NCI-H2081 treated with DMSO at 0.1 percent for 48 hours (cell line): ENCODE measurements around the gene TBC1D10B.
A peak's percentile ranks its signal among the peaks of the same experiment; 100 is the strongest.

Experiments
- DNase-seq: peaks from one replicate; lab custom pipeline; 2025; lab: John Stamatoyannopoulos, UW

Gene TBC1D10B

DNA sequence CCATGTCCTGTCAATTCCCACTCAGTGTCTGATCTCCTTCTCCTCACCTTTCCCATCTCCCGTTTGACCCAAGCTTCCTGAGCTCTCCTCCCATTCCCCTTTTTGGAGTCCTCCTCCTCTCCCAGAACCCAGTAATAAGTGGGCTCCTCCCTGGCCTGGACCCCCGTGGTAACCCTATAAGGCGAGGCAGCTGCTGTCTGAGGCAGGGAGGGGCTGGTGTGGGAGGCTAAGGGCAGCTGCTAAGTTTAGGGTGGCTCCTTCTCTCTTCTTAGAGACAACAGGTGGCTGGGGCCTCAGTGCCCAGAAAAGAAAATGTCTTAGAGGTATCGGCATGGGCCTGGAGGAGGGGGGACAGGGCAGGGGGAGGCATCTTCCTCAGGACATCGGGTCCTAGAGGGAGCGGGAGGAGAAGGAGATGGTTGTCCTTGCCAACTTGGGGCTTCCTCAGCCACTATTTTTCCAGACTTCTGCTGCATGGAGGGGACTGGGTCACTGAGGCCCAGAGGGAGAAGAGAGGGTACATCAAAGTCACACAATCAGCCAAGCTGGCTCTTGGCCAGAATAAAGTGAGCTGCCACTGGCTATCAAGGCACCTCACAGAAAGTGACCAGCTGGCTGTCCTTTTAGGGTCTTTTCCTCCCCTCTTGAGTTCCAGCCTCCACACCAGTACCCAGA, 1.9 kb upstream of the TBC1D10B start:
- DNase-seq, result no peak

DNA sequence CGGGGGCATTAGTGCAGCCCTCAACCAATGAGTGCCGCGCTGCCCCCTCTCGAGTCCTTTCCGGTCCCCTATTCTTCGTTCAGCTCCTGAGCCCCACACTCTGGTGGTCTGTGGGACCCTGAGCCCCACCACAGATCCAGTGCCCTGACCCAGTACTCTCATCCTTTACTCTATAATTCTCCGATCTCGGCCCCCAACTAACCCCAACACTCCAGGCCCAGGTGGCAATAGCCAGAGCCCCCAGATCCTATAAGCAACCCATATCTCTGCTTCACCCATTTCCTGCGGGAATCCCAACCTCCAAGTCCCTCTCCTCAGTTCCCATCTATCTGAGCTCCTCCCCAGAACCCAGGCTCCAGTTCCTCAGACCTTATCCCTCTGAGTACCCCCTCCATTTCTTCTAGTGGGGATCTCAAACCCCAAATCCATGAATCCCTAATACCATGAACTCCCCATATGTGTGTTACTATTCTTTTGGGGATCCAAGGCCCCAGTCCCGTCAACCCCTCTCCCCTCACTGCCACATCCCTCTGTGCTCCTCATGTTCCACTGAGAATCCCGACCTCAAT, 1.0 kb upstream of the TBC1D10B start:
- DNase-seq, result no peak

- no peak for DNase-seq
Observed at GRCh38 chr16:30369938-30370455, 297 bp downstream of the TBC1D10B start.

DNA sequence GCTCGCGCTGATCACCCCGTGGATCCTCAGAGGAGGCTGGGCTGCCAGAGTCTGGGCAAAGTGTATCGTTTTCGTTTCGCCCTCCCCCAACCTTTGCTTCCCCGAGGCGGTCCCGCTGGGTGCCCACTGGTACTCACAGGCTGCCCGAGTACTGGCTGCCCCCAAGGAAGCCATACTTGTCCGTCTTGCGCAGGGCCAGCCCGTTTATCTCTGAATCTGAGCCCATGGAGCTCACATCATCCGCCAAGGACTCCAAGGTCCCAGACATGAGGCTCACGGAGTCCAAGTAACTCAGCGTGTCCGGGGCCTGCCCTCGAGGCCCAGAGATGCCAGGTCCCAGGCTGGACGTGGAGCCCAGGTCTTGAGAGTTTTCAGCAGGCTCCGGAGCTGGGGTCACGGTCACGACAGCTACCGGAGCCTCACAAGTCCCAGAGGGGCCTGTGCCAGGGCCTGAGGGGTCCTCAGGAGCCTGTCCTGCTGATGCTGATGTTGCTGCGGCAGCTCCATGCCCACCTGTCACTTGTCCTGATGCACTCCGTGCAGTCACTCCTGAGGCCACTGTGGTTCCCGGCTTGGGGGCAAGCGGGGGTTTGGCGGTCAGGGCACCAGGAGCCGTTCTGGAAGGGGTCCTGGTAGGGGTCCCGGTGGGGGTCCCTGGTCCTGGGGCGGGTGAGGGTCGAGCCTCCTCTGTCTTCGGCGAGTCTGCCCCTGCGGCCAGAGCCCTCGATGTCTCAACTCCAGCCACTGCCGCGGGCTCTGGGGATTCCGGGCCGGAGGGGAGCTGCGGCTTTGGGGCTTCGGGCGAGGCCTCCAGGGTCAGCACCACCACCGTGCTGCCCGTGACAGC, 980 bp downstream of the TBC1D10B start:
- no peak for DNase-seq

- DNase-seq, result no peak
Observed at GRCh38 chr16:30368792-30369090, 1.6 kb downstream of the TBC1D10B start.

- DNase-seq, result no peak
Observed at GRCh38 chr16:30368122-30368791, 2.0 kb downstream of the TBC1D10B start.

DNA sequence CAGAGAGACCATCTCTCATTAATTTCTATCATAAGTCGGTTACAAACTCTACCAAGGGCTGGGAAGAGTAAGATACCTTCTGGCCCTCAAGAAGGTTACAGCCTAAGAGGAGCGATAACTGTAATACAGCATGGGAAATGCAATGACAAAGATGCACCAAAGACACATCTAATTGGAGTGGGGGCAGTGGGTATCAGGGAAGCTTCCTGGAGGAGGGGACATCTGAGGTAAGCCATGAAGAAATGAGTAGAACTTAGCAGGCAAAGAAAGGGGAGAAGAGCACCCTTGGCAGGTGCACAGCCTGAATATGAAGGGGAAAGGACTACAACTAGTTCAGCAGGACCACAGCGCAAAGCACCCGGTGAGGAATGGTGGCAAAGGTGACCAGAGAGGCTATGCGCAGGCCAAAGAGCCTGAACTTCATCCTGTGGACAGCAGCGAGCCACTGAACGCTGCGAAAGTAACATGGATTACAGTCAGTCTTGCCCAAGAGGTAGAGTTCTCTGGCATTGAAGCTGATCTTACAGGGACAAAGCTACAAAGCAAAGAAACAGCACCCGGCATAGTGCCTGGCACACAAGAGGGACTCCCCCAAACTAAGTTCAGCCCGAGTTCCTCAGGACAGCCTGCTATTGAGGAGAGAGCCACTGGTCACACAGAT, 2.8 kb downstream of the TBC1D10B start:
- no peak for DNase-seq

GRCh38 chr16:30366511-30366910, 3.8 kb downstream of the TBC1D10B start:
- DNase-seq, result no peak

DNA sequence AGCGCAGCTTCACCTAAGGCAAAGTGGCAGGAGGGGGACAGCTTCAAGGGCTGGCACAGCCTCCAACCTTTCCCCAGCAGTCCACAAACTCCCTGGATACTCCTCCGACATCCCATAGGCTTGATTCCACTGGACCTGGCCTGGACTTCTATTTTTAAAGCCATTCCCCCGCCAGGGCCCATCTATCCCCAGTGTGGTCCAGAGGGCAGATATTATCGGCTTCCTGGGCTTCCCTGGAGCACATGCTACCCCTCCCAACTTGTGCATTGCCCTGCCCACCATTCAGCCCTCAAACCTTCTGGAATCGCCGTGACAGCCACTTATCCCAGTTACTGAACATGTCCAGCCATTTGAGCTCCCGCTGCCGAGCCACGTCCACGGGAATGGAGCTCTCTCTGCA, 5.1 kb downstream of the TBC1D10B start:
- no peak for DNase-seq

DNA sequence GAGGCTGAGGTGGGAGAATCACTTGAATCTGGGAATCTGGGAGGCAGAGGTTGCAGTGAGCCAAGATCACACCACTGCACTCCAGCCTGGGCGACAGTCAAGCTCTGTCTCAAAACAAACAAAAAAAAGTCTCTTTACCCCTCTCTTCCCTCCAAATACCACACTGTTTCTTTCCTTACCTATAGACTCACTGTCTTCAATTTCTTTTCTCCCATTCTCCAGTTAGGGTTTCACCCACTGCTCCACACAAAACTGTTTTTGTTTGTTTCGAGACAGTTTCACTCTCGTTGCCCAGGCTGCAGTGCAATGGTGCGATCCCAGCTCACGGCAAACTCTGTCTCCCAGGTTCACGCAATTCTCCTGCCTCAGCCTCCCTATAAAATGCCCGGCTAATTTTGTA, 9.1 kb downstream of the TBC1D10B start:
- no peak for DNase-seq

DNA sequence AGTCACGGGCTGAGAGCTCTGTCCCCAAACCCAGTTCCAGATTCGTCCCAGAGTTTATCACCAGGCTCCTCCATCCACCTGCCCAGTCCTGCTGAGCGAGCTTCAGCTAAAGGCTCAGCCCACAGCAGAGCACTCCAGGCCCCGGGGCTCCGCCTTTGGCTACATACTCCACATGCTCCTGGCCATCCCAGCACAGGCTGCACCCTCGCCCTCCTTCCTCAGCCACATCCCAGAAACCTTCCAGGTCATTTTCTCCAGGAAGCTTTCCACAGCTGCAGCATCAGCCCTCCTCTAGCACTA, 10.5 kb downstream of the TBC1D10B start:
- no peak for DNase-seq

GRCh38 chr16:30358990-30359870, 11.1 kb downstream of the TBC1D10B start:
- DNase-seq, result no peak

GRCh38 chr16:30358577-30358936, 11.7 kb downstream of the TBC1D10B start:
- no peak for DNase-seq

GRCh38 chr16:30357715-30358576, 12.3 kb downstream of the TBC1D10B start:
- DNase-seq, result no peak

GRCh38 chr16:30357085-30357714, 13.1 kb downstream of the TBC1D10B start:
- no peak for DNase-seq

DNA sequence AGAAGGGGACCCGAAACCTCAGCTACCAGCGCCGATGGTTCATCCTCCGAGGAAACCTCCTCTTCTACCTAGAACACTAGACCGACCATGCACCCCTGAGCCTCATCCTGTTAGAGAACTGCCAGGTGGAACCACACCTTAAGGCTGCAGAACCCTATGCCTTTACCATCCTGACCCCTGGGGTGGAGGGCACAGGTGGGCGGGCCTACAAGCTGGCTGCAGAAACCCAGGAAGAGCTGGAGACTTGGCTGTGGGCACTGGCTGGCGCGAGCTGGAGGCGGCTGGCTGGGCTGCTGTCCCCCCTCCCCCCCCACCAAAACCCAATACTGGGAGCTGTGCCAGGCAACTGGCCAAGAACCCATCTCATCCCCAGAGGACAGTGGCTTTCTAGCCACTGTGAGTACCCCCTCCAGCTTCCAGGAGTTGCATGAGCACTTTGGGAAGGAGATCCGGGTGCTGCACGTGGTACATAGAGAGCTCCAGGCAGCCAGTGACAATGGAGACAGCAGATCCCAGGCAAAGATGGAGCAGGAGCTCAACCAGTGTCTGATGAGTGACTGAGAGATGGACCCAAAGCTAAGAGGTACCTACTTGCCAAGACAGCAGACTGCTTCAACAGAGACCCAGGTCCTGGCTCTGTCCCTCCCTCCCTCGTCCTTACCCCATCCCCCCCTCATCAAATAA, 13.8 kb downstream of the TBC1D10B start:
- no peak for DNase-seq

GRCh38 chr16:30355954-30356308, 14.4 kb downstream of the TBC1D10B start:
- DNase-seq, result no peak

DNA sequence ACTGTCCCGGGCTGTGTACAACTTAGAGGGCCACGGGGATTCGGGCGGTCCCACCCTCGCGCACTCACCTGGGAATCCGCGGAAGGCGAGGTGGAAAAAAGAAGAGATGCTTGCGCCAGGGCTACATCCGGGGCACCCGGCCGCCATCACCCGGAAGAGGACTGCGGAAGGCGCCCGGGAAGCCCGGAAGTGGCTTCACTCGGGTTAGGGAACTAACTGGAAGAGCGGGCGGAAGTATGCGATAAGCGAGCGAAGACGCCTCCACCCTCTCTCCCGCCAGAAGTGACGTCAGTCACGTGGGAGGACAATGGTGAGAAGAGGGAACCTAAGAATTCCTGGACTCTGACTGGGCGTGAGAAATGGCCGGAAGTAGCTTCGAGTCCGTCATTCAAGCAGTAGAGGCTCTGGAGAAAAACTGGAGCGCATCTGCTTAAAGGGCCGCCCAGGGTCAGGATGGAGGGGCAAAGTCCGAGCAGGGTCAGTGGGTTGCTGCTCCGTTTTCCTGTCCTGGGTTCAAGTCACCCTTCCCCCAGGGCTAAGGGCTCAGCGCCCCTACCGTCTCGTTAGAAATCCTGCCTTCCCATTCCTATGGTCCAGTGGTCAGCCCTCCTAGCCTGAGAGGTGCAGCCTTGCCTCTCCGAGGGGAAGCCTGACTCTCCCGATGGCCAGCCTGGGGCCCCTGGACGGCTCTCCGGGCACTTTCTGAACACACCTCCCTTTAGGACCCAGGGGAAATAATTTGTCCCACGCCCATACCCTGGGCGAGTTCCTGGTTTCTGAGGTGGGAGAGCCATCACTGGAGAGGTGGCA, 14.9 kb downstream of the TBC1D10B start, which contains the start of gene CD2BP2:
CD2BP2 (minus strand) TSS at position 165 of the 810 bp plus-strand sequence. CDS start 627 bp downstream, outside the sequence.
- DNase-seq, result peak; percentile 81
